GM18951 (cell line): ENCODE data around the gene SFTPD.
"Not testable (repeated sequence)": the region's sequence is repeated elsewhere in the genome, so short reads cannot be mapped to it uniquely, and the experiment has no call there.

Experiments used
- POLR2A ChIP-seq: IDR thresholded peaks from 4 replicates; pipeline ENCODE4 v1.6.1; 2011; ENCODE audit warnings: mild to moderate bottlenecking; ENCODE audit not compliant: insufficient read length, insufficient read depth; ENCODE audit errors: extremely low read depth
- in situ Hi-C: fragments of 300-500 bp; cut with MboI; formaldehyde crosslinking; loops from one replicate; pipeline ENCODE4 v1.12.0; 2022; ENCODE audit warnings: low sequenced_read_pairs, mixed read lengths, inconsistent platforms; ENCODE audit not compliant: unreplicated experiment

Gene SFTPD

DNA sequence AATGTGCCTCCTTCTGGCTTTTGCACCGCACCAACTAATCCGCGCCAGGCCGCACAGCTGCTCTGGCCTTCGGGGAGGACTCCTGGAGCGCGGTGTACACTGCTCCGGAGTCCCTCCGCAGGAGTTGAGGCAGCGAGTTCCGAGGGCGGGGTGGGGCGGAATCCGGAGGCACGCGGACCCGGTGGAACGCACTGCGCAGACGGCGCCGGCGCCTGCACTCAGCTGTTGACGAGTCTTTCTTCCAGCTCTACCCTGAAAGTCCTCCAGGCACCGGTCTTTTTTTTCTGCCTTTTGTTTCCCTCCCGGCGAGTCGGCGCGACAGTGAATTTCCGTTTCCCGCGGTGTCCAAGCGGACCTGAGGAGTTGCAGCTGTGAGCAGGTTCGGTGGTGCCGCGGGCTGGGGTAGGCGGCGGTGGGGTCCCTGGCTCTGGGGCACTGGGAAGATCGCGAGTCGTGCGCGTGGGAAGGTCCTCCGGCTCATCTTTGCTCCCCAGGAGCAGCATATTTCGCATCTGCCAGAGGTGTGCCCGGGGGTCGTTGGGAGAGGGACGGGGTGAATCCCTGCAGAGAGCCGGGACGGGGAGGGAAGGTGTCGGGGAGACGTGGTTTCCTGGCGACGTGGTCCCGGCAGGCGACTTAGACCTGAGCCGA, 44.1 kb downstream of the SFTPD start:
- in situ Hi-C loops, result no loop called here
- no peak for TF ChIP-seq POLR2A

DNA sequence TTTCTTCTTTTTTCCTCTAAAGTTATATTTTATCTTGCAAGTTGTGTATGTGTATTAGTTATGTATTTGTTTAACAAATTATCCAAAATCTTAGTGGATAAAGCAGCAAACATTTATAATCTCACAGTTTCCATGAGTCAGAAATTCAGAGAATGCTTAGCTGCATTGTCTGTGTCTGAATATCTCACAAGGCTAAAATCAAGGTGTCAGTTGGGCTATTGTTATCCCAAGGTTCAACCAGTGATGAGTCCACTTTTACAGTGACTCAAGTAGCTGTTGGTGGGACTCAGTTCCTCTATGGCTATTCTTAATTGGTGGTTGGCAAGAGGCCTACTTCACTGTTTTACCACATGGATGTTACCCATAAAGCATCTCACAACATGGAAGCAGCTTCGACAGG, 47.3 kb downstream of the SFTPD start:
- in situ Hi-C loops, result not testable (repeated sequence)

DNA sequence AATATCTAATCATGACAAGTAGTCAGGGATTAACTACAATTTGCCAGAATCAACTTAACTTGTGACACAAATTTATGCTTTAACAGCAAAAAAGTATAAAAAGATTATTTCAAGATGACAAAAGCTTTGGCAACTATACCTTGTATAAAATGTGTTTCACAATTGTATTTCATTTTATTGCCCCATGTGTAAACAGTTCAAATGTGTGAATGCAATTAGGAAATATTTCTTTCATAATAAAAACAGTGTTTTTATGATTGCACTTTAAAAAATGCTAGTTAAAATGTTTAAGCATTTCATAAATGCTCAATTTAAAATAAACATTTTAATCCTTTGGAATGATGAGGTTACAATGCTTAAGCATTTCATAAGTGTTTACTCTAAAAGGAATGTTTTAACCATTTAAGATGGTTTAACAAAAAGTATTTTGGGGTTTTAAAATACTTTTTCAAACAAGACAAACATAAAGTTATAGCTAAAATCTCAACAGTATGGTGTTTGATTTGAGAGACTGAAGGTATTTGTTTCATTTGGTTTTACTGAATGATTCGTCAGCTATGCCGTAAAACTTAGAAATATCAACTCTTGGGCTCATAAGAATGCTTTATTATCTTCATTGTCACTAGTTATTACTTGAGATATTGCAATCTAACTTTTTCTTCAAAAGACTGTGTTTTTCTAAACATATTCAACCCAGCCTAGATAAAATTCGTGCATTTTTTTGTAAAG, 50.1 kb downstream of the SFTPD start:
- TF ChIP-seq POLR2A, result no peak
- in situ Hi-C loops, result no loop called here

DNA sequence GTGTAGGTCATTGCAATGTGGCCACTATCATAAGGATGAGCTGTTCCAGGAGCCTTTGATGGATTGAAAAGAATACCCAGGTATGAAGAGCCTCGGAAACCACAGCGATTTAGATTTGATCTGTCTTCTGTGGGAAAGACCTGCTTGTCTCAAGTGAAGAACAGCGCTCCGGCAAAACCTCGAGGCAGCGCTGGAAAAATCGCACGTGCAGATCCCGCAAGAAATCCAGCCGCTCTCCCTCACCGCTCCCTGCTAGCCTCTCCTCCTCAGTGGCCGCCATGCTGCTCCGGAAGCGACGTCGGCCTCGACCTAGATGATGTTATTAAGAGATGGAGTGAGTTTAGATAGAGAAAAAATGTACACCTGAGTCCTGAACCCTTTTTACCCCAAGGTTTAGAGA, 56.0 kb downstream of the SFTPD start:
- in situ Hi-C loops, result not testable (repeated sequence)

DNA sequence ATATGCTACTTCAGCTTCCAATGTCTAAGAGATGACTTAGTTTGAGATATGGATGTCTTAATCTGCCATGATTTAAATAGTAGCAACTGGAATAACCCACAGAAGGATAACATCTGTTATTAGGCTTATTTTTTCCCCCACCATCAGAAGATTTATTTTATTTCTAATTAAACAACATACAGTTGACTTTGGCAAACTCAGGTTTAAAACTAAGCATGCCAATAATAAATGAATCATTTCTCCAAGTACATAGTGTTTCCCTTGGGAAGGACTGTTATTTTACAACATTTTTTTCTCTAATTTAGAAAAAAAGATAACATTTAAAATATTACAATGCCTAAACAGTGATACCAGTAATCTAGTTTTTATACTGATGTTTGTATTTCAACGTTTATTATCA, 58.4 kb downstream of the SFTPD start:
- in situ Hi-C loops, result no loop called here
- no peak for TF ChIP-seq POLR2A

DNA sequence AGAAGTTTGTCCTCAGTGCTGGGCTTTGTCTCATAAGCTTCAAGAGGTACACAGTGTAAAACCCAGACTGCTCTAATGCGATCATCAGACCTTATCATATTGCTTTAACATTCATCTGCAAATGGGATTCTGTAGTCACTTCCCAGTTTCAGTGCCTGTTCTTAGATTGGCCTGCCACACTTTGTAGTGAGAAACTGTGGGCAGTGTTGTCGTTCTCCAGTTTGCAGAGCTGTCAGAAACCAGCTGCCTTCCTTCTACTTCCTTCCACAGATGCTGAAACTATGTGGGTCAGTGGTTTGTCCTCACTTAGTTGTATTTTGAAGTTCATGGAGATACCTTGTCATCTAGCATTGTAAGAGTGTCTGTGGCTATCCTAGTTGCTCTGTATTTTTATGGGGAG, 59.9 kb downstream of the SFTPD start:
- in situ Hi-C loops, result not testable (repeated sequence)
